Stomach (tissue), 9 donors: Measurements from ENCODE around the gene KRTAP9-7. TPM values are rescaled to one million over a fixed set of nuclear protein-coding genes. Genes with fewer than 3 reads are reported as not detected.
"Not testable (repeated sequence)": the region's sequence is repeated elsewhere in the genome, so short reads cannot be mapped to it uniquely, and the experiment has no call there.

Source experiments
- DNase-seq, 2 donors: peaks; one replicate each; pipeline versions ENCODE4 v3.0.0 to v3.0.0-alpha.2; 2013 to 2019
- H3K27ac ChIP-seq, 5 donors: fragments of 200-600 bp in 4 of 5; sonication (generic) in 4 of 5; one replicate each; pipeline ENCODE4 v1.5.1; 2013 to 2019; ENCODE audit warnings: mild to moderate bottlenecking in 1 of 5, moderate library complexity in 1 of 5
- H3K27me3 ChIP-seq, 3 donors: fragments of 200-600 bp; sonication (generic); one replicate each; pipeline ENCODE4 v1.5.1; 2017 to 2019; ENCODE audit warnings: mixed run types in 1 of 3
- H3K36me3 ChIP-seq, 4 donors: fragments of 200-600 bp; sonication (generic); 1 replicate in 3 of 4; 2 replicates in 1 of 4; pipeline ENCODE4 v1.5.1; 2016 to 2019
- H3K4me1 ChIP-seq, 4 donors: fragments of 200-600 bp; sonication (generic); one replicate each; pipeline ENCODE4 v1.5.1; 2016 to 2019
- H3K4me3 ChIP-seq, 4 donors: fragments of 200-600 bp; sonication (generic) in 3 of 4; one replicate each; pipeline ENCODE4 v1.5.1; 2016 to 2019; ENCODE audit warnings: mild to moderate bottlenecking in 1 of 4
- H3K9me3 ChIP-seq, 4 donors: fragments of 200-600 bp; sonication (generic); one replicate each; pipeline ENCODE4 v1.5.1; 2016 to 2019
- EP300 ChIP-seq: sonication (generic); formaldehyde crosslinking; IDR thresholded peaks from one replicate; pipeline ENCODE4 v1.6.1; 2017; ENCODE audit warnings: antibody characterized with exemption
- POLR2A ChIP-seq, 4 donors: fragments of 450-650 bp; IDR thresholded peaks; one replicate each; pipeline ENCODE4 v1.6.1; 2016; ENCODE audit warnings: antibody characterized with exemption in 4 of 4, control low read depth in 2 of 4, mild to moderate bottlenecking in 1 of 4, moderate library complexity in 1 of 4
- POLR2AphosphoS5 ChIP-seq, 3 donors: sonication (generic); formaldehyde crosslinking; IDR thresholded peaks; one replicate each; pipeline ENCODE4 v1.6.1; 2016; ENCODE audit warnings: antibody characterized with exemption in 3 of 3
- WGBS, 5 donors: extraction: QIAGEN DNeasy Blood & Tissue Kit in 3 of 5; methylation state at CpG; one replicate each; pipeline versions ENCODE4 v1.1.5 to v1.1.7; 2013 to 2018; 5-methylcytosine and 5-hydroxymethylcytosine counted together
- intact Hi-C: fragments of 100-400 bp; cut with DNase I; formaldehyde crosslinking; loops from one replicate; pipeline ENCODE4 v1.15.1; 2023; ENCODE audit warnings: low total_unique reads
- polyA plus RNA-seq, 3 donors: library from polyadenylated mRNA; stranded (reverse); fragments of 200-250 nt; gene quantifications; one replicate each; pipeline ENCODE4 v1.2.3, GENCODE V29; 2013
- total RNA-seq, 5 donors: library from RNA; depleted of rRNA; stranded (reverse); fragments of >200 nt; gene quantifications; one replicate each; pipeline versions ENCODE4 v1.1.0 to v1.2.3, GENCODE V29; 2014 to 2016
- TF ChIP-seq, protein P1 (sequence below), 7 experiments: fragments of 450-650 bp in 4 of 7; fragments of 200-600 bp in 3 of 7; sonication (generic) in 3 of 7; IDR thresholded peaks; one replicate each; pipeline ENCODE4 v1.5.1; 2016 to 2019; ENCODE audit warnings: antibody characterized with exemption in 7 of 7, control low read depth in 2 of 7, mild to moderate bottlenecking in 1 of 7
- donor health status: healthy with polysubstance abuse.
- donor health status: Bipolar disorder and iron deficiency.
- donor health status: healthy.

The KRTAP9-7 gene
- total and polyA plus RNA-seq, 8 donors = not detected

DNA sequence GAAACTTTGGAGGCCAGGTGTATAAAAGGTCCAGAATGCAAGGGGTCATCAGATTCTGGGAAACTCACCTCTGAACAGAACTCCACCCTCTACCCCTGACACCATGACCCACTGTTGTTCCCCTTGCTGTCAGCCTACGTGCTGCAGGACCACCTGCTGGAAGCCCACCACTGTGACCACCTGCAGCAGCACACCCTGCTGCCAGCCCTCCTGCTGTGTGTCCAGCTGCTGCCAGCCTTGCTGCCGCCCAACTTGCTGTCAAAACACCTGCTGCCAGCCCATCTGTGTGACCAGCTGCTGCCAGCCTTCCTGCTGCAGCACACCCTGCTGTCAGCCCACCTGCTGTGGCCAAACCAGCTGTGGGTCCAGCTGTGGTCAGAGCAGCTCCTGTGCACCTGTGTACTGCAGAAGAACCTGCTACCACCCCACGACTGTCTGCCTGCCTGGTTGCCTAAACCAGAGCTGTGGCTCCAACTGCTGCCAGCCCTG is 37.5 kb upstream of the KRTAP9-7 start, which contains the start of gene KRTAP9-8:
Gene KRTAP9-8, plus strand, starts transcription at position 51 of the 489 bp plus-strand sequence. Its CDS starts 53 bp downstream, at position 104.
- WGBS, 5 donors = 35 to 47% (median 40%) methylated on average over 3 of the region's 3 CpGs
- H3K4me1 ChIP-seq, H3K9me3 ChIP-seq, DNase-seq, H3K36me3 ChIP-seq, H3K27ac ChIP-seq, H3K4me3 ChIP-seq, intact Hi-C loops: not testable (repeated sequence)
- peaks cover 0 to 18% (median 11%) of the 10 kb centered on the region in 3 donors for H3K27me3 ChIP-seq

DNA sequence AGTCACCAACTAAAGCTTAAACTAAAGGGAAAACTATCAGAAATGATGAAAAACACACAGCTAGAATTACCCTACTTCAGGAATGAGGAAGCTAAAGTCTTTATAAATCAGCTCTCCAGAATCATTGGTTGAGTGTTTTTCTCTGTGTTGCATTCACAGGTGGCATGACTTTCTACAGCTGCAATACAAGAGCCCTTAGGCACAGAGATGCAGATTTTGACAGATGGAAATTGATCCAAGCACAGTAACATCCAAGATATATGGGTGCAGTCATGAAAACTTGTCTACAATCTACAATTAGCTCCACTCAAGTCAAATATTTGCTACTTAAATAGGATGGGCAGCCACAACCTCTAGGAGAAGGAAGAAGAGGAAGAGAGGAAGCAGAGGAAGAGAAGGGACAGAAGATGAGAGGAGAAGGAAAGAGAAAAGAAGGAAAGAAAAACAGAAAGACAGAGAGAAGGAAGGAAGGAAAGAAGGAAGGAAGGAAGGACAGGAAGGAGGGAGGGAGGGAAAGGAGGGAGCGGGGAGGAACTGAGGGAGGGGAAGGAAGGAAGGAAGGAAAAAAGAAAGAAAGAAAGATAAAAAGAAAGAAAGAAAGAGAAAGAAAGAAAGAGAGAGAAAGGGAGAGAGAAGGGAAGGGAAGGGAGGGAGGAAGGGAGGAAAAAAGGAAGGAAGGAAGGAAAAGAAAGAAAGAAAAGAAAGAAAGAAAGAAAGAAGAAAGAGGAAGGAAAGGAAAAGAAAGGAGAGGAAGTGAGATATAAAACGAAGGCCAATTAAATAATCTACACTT is 28.3 kb upstream of the KRTAP9-7 start:
- H3K4me3 ChIP-seq, DNase-seq, H3K9me3 ChIP-seq, H3K27me3 ChIP-seq, intact Hi-C loops, H3K4me1 ChIP-seq, H3K36me3 ChIP-seq, H3K27ac ChIP-seq: not testable (repeated sequence)
- 25 to 59% (median 54%) methylated on average over 2 of the region's 2 CpGs for whole genome bisulfite sequencing, 5 donors

DNA sequence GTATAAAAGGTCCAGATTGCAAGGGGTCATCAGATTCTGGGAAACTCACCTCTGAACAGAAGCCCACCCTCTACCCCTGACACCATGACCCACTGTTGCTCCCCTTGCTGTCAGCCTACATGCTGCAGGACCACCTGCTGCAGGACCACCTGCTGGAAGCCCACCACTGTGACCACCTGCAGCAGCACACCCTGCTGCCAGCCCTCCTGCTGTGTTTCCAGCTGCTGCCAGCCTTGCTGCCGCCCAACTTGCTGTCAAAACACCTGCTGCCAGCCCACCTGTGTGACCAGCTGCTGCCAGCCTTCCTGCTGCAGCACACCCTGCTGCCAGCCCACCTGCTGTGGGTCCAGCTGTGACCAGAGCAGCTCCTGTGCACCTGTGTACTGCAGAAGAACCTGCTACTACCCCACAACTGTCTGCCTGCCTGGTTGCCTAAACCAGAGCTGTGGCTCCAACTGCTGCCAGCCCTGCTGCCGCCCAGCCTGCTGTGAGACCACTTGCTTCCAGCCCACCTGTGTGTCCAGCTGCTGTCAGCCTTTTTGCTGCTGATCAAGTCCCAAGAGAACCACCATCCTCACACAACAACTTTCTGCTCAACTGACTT is 25.8 kb upstream of the KRTAP9-7 start, which contains the start of gene KRTAP9-4:
Gene KRTAP9-4, plus strand, starts transcription at position 51 of the 604 bp plus-strand sequence. Its CDS starts 34 bp downstream, at position 85.
- H3K4me3 ChIP-seq, H3K27ac ChIP-seq, intact Hi-C loops, H3K36me3 ChIP-seq, H3K27me3 ChIP-seq, DNase-seq, H3K4me1 ChIP-seq, H3K9me3 ChIP-seq: not testable (repeated sequence)
- WGBS, 5 donors = 42 to 85% (median 53%) methylated on average over 1 to 2 of the region's 2 CpGs

DNA sequence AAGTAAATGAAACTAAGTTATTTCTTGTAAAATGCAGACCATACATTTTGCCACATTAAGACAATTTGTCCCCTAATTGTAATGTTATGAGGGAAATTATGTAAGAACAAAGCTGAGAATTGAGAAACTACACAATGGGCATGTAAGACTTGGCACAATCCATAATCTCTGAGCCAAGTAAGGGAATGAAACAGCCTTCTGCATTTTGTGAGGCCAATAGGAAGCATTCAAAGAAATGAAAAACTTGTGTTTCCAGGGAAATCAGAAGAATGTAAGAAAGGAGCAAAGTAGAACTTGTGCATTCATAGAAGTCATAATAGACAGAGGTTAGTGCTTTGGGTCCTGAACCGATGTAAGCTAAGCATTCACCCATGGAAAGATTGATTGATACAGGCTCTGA is 24.2 kb upstream of the KRTAP9-7 start:
- Histone ChIP-seq H3K27me3 (peaks cover 0 to 12% (median 3%) of the 10 kb centered on the region in 3 donors), H3K9me3 (no peaks in the 10 kb centered on the region), H3K4me3 (no peak overlapping the region), H3K27ac (no peak overlapping the region), H3K36me3 (no peaks in the 10 kb centered on the region), H3K4me1 (no peaks in the 10 kb centered on the region)
- DNase-seq = no peak
- intact Hi-C loops = no loop called here
- no peak for TF ChIP-seq POLR2A (IDR thresholded peaks at IDR 0.05)
- TF ChIP-seq, protein P1, sequence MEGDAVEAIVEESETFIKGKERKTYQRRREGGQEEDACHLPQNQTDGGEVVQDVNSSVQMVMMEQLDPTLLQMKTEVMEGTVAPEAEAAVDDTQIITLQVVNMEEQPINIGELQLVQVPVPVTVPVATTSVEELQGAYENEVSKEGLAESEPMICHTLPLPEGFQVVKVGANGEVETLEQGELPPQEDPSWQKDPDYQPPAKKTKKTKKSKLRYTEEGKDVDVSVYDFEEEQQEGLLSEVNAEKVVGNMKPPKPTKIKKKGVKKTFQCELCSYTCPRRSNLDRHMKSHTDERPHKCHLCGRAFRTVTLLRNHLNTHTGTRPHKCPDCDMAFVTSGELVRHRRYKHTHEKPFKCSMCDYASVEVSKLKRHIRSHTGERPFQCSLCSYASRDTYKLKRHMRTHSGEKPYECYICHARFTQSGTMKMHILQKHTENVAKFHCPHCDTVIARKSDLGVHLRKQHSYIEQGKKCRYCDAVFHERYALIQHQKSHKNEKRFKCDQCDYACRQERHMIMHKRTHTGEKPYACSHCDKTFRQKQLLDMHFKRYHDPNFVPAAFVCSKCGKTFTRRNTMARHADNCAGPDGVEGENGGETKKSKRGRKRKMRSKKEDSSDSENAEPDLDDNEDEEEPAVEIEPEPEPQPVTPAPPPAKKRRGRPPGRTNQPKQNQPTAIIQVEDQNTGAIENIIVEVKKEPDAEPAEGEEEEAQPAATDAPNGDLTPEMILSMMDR (IDR thresholded peaks at IDR 0.05) = no peak
- 83 to 93% (median 90%) methylated on average over 1 of the region's 1 CpG for WGBS, 5 donors

DNA sequence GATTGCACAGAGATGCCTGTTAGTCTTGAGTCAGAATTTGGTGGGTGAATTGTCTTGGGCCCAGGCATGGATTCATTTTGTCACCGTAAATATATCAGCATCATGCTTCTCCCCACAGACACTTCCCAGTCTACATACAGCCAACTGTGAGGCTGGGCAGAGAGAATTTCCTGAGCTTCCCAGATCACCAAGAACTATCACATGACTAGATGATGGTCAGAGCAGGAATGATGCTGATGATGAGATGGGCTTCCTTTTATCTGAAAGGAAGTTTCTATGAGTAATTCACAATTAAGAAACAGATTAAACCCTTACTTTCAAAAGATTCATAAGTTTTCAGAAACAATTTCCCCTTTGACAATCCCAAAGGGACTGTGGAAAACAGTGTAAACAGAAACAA is 20.6 kb upstream of the KRTAP9-7 start:
- no peak for DNase-seq
- TF ChIP-seq POLR2AphosphoS5 (IDR thresholded peaks at IDR 0.05) = no peak
- no peak for TF ChIP-seq EP300
- TF ChIP-seq, protein P1 (IDR thresholded peaks at IDR 0.05) = no peak
- no peak for TF ChIP-seq POLR2A (IDR thresholded peaks at IDR 0.05)
- Histone ChIP-seq H3K36me3 (no peaks in the 10 kb centered on the region), H3K4me3 (no peak overlapping the region), H3K27me3 (peaks cover 0 to 21% (median 0%) of the 10 kb centered on the region in 3 donors), H3K27ac (no peak overlapping the region), H3K4me1 (no peaks in the 10 kb centered on the region), H3K9me3 (no peaks in the 10 kb centered on the region)
- intact Hi-C loops = no loop called here
- 0 to 76% (median 32%) methylated on average over 1 of the region's 1 CpG for WGBS, 5 donors

DNA sequence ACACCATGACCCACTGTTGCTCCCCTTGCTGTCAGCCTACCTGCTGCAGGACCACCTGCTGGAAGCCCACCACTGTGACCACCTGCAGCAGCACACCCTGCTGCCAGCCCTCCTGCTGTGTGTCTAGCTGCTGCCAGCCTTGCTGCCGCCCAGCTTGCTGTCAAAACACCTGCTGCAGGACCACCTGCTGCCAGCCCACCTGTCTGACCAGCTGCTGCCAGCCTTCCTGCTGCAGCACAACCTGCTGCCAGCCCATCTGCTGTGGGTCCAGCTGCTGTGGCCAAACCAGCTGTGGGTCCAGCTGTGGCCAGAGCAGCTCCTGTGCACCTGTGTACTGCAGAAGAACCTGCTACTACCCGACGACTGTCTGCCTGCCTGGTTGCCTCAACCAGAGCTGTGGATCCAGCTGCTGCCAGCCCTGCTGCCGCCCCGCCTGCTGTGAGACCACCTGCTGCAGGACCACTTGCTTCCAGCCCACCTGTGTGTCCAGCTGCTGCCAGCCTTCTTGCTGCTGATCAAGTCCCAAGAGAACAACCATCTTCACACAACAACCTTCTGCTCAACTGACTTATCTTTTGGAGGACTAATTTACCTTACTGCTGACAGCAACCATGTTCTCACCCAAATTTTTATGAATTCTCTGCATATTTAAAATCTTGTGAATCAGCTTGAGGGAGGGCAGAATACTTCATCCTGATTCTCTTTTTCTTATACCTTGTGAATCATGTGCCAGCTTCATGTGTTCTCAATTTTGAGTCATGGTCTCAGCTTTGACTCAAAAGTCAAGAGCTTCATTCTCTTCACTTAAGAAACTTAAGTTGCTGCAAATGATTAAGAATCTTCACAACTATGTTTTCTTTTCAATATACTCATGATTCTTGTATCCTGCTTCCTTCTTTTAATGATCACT is 19.9 kb upstream of the KRTAP9-7 start, which contains the start of gene KRTAP9-9:
Gene KRTAP9-9, plus strand, starts transcription at position 4 of the 910 bp plus-strand sequence.
- H3K27me3 ChIP-seq = peaks cover 0 to 21% (median 0%) of the 10 kb centered on the region in 3 donors
- intact Hi-C loops, H3K4me1 ChIP-seq, H3K27ac ChIP-seq, H3K9me3 ChIP-seq, H3K4me3 ChIP-seq, DNase-seq, H3K36me3 ChIP-seq: not testable (repeated sequence)
- WGBS, 5 donors = 67 to 82% (median 78%) methylated on average over 2 to 5 of the region's 5 CpGs; no CpG with 5 or more reads in 1 of the 5 donors
